Breast epithelium (tissue), 3 donors: Measurements from ENCODE around the gene ABITRAM.

Experiments
- CTCF ChIP-seq, 3 donors: fragments of 450-650 bp; IDR thresholded peaks; one replicate each; pipeline ENCODE4 v1.5.1; 2016 to 2017; ENCODE audit warnings: antibody characterized with exemption in 3 of 3, mild to moderate bottlenecking in 3 of 3, moderate library complexity in 3 of 3
- POLR2A ChIP-seq: fragments of 450-650 bp; IDR thresholded peaks from one replicate; pipeline ENCODE4 v1.6.1; 2016; ENCODE audit warnings: antibody characterized with exemption, mild to moderate bottlenecking, moderate library complexity

- TF ChIP-seq POLR2A (no peak), CTCF (IDR thresholded peaks at IDR 0.05) (no peak)
Measured at GRCh38 chr9:108956631-108957026, 22.4 kb downstream of the ABITRAM start.
